Activated T-cell treated with anti-CD3 and anti-CD28 coated beads, Interleukin-2, amount 50 U/mL, for 72 hours (primary cell): Measurements from ENCODE around the gene OLFM2. TPM values are rescaled to one million over a fixed set of nuclear protein-coding genes. Genes with fewer than 3 reads are reported as not detected.
A peak's percentile ranks its signal among the peaks of the same experiment; 100 is the strongest.
"Not testable (repeated sequence)": the region's sequence is repeated elsewhere in the genome, so short reads cannot be mapped to it uniquely, and the experiment has no call there.

ENCODE experiments used
- ATAC-seq, 2 donors: fragments of 150-1000 bp; cut with Tn5 transposase; replicated peaks in 1 of 2; 2 replicates each; pipeline ENCODE4 v1.10.0; 2021; ENCODE audit warnings: moderate library complexity in 2 of 2, mild to moderate bottlenecking in 1 of 2
- DNase-seq, 2 donors: peaks; one replicate each; pipeline ENCODE4 v3.0.0; 2021 to 2022; ENCODE audit warnings: mixed read lengths in 1 of 2
- H3K27ac Mint-ChIP-seq: one replicate; pipeline ENCODE4 v1.8.0; 2022; ENCODE audit warnings: mild to moderate bottlenecking, moderate library complexity, mixed read lengths
- H3K27me3 Mint-ChIP-seq: one replicate; pipeline ENCODE4 v1.8.0; 2022; ENCODE audit warnings: low read depth, mixed read lengths
- H3K36me3 Mint-ChIP-seq, 2 donors: one replicate each; pipeline ENCODE4 v1.8.0; 2022; ENCODE audit warnings: mixed read lengths in 2 of 2, mild to moderate bottlenecking in 1 of 2; ENCODE audit not compliant: insufficient read depth in 2 of 2
- H3K4me1 Mint-ChIP-seq: one replicate; pipeline ENCODE4 v1.8.0; 2022; ENCODE audit warnings: low read depth, mixed read lengths
- H3K4me3 Mint-ChIP-seq, 2 donors: one replicate each; pipeline ENCODE4 v1.8.0; 2022; ENCODE audit warnings: mild to moderate bottlenecking in 2 of 2, mixed read lengths in 2 of 2, moderate library complexity in 2 of 2
- H3K9me3 Mint-ChIP-seq, 2 donors: one replicate each; pipeline ENCODE4 v1.8.0; 2022; ENCODE audit warnings: mixed read lengths in 2 of 2
- total RNA-seq, 2 donors: library from RNA; stranded (reverse); gene quantifications; one replicate each; pipeline ENCODE4 v1.2.3, GENCODE V29; 2022

Gene OLFM2
- total RNA-seq, 2 donors from 2014 or later, result 1.1 to 1.2 TPM

DNA sequence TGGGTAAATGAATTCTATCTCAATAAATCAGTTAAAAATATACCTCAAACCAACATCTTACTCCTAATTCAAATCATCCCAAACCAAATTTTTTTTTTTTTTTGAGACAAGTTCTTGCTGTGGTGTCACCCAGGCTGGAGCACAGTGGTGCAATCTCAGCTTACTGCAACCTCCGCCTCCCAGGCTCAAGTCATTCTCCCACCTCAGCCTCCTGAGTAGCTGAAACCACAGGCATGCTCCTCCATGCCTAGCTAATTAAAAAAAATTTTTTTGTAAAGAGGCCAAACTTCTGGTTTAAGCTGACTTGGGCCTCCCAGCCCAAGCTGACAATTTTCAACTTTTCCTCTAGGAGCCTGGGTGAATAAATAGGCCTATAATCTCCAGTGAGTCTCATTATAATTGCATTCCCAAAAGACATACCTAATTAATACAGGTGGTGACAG lies 22.1 kb upstream of the OLFM2 start:
- no peak for ATAC-seq
- H3K27me3 Mint-ChIP-seq, result no peaks in the 10 kb centered on the region
- no peak for DNase-seq
- no peaks in the 10 kb centered on the region for H3K4me1 Mint-ChIP-seq
- H3K27ac Mint-ChIP-seq, result no peak overlapping the region
- H3K9me3 Mint-ChIP-seq, result no peaks in the 10 kb centered on the region
- H3K4me3 Mint-ChIP-seq, result no peak overlapping the region
- no peaks in the 10 kb centered on the region for H3K36me3 Mint-ChIP-seq

DNA sequence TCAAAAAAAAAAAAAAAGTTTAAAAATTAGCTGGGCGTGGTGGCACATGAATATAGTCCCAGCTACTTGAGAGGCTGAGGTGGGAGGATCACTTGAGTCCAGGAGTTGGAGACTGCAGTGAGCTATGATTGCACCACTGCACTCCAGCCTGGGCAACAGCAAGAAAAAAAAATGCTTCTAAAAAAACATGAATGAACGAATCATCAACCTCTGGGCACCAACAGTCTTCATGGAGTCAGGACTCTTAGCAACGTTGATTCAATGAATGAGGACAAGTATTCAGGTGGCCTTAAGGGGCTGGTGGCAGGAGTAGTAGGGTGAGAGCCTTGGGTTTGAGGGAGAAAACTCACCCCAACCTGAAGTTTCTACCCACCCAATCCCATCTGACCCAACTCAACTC lies 20.6 kb upstream of the OLFM2 start:
- DNase-seq (no peak), ATAC-seq (no peak)
- Mint-ChIP-seq H3K27ac (no peak overlapping the region), H3K36me3 (no peaks in the 10 kb centered on the region), H3K4me1 (no peaks in the 10 kb centered on the region), H3K9me3 (no peaks in the 10 kb centered on the region), H3K27me3 (no peaks in the 10 kb centered on the region), H3K4me3 (no peak overlapping the region)

- Mint-ChIP-seq H3K27me3 (no peaks in the 10 kb centered on the region), H3K4me3 (no peak overlapping the region), H3K36me3 (no peaks in the 10 kb centered on the region), H3K9me3 (no peaks in the 10 kb centered on the region), H3K4me1 (no peaks in the 10 kb centered on the region), H3K27ac (no peak overlapping the region)
- ATAC-seq, result no peak
- no peak for DNase-seq
These were observed 17.7 kb upstream of the OLFM2 start for GRCh38 chr19:9953802-9954542.

GRCh38 chr19:9952276-9952675 lies 16.0 kb upstream of the OLFM2 start:
- H3K4me1 Mint-ChIP-seq, result no peaks in the 10 kb centered on the region
- no peak overlapping the region for H3K27ac Mint-ChIP-seq
- ATAC-seq (no peak), DNase-seq (no peak)
- no peak overlapping the region for H3K4me3 Mint-ChIP-seq
- no peaks in the 10 kb centered on the region for H3K27me3 Mint-ChIP-seq
- H3K36me3 Mint-ChIP-seq, result no peaks in the 10 kb centered on the region
- no peaks in the 10 kb centered on the region for H3K9me3 Mint-ChIP-seq

DNA sequence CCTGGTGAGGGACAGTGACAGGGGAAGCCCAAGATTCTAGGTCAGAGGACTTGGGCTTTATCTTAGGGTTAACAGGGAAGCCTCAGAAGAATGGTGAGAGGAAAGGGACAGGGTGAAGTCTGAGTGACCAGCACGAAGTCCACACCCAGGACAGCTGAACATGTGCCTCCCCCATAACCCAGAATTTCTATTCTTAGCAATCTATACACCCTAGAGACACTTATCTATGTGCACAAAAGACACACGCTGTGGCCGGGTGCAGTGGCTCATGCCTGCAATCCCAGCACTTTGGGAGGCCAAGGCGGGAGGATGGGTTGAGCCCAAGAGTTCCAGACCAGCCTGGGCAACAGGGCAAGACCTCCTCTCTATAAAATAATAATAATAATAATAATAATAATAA lies 11.1 kb upstream of the OLFM2 start:
- H3K4me1 Mint-ChIP-seq, result no peaks in the 10 kb centered on the region
- H3K4me3 Mint-ChIP-seq, result no peak overlapping the region
- DNase-seq (no peak), ATAC-seq (no peak)
- H3K27me3 Mint-ChIP-seq, result peaks cover 6% of the 10 kb centered on the region
- H3K36me3 Mint-ChIP-seq, result no peaks in the 10 kb centered on the region
- H3K9me3 Mint-ChIP-seq, result peaks cover 0 to 1% of the 10 kb centered on the region in 2 donors
- H3K27ac Mint-ChIP-seq, result no peak overlapping the region

DNA sequence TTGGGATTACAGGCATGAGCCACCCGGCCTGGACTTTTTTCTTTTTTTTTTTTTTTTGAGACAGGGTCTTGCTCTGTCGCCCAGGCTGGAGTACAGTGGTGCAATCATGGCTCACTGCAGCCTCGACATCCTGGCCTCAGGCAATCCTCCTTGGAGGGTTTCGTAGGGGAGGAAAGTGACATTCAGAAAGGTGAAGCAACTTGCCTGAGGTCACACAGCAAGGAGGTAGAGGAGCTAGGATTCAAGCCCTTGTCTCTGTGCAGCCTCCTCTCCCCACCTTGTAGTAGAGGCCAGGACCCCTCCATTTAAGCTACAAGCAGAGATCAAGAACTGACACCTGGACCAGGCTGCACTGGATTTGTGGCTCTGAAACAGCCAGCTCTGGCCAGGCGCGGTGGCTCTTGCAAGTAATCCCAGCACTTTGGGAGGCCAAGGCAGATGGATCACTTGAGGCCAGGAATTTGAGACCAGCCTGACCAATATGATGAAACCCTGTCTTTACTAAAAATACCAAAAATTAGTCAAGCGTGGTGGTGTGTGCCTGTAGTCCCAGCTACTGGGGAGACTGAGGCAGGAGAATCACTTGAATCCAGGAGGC lies 10.3 kb upstream of the OLFM2 start:
- not testable (repeated sequence) for DNase-seq, H3K27ac Mint-ChIP-seq, H3K4me1 Mint-ChIP-seq, H3K9me3 Mint-ChIP-seq, H3K36me3 Mint-ChIP-seq, ATAC-seq, H3K4me3 Mint-ChIP-seq
- H3K27me3 Mint-ChIP-seq, result peaks cover 11% of the 10 kb centered on the region

DNA sequence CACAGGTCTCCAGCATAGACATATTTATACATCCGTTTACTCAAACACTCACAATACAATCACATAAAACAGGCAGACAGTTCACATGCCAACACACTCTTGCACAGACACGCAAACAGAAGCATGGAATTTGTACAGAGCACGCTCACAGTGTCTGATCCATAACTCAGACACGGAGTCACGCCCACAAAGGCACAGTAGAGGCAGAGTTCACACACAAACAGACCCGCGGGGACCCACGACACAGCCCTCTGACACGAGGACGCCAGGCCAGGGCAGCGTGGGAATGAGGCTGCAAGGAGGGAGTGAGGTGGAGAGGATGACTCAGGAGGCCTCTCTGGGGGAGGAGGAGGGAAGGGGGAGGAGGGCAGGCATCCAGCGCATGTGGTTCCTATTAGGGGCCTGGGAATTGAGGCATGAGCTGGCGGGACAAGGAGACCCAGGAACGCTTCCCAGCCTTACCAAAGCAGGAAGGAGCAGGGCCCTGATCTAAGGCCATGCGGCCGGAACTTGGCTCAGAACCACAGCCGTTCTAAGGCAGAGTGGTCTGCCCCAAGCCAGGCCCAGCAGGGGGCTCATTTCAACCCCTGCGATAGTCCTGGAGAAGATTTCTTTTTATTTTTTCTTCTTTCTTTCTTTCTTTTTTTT lies 9.1 kb upstream of the OLFM2 start:
- DNase-seq (no peak), ATAC-seq (no peak)
- Mint-ChIP-seq H3K27me3 (peaks cover 20% of the 10 kb centered on the region), H3K4me1 (no peaks in the 10 kb centered on the region), H3K4me3 (no peak overlapping the region), H3K27ac (no peak overlapping the region), H3K9me3 (peaks cover 1 to 5% of the 10 kb centered on the region in 2 donors), H3K36me3 (peaks cover 0 to 2% of the 10 kb centered on the region in 2 donors)

DNA sequence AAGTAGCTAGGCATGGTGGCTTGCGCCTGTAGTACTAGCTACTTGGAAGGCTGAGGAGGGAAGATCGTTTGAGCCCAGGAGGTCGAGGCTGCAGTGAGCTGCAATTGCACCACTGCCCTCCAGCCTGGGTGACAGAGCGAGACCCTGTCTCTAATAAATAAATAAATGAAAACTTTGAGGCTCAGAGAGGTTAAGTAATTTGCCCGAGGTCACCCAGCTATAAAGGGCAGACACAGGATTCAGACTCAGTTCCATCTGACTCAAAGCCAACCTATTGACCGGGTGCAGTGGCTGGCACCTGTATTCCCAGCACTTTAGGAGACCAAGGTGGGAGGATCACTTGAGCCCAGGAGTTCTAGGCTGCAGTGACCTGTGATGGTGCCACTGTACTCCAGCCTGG lies 7.4 kb upstream of the OLFM2 start:
- peaks cover 31% of the 10 kb centered on the region for H3K27me3 Mint-ChIP-seq
- peaks cover 1 to 5% of the 10 kb centered on the region in 2 donors for H3K9me3 Mint-ChIP-seq
- H3K4me3 Mint-ChIP-seq, result no peak overlapping the region
- no peaks in the 10 kb centered on the region for H3K4me1 Mint-ChIP-seq
- ATAC-seq (no peak), DNase-seq (no peak)
- H3K36me3 Mint-ChIP-seq, result peaks cover 0 to 2% of the 10 kb centered on the region in 2 donors
- H3K27ac Mint-ChIP-seq, result no peak overlapping the region

- H3K27ac Mint-ChIP-seq, result no peak overlapping the region
- DNase-seq, result no peak
- peaks cover 46% of the 10 kb centered on the region for H3K27me3 Mint-ChIP-seq
- H3K4me3 Mint-ChIP-seq, result no peak overlapping the region
- peaks cover 1 to 5% of the 10 kb centered on the region in 2 donors for H3K9me3 Mint-ChIP-seq
- peaks cover 5% of the 10 kb centered on the region for H3K4me1 Mint-ChIP-seq
- ATAC-seq, result no peak
- peaks cover 0 to 2% of the 10 kb centered on the region in 2 donors for H3K36me3 Mint-ChIP-seq
These were observed 5.4 kb upstream of the OLFM2 start for GRCh38 chr19:9941671-9942070.

DNA sequence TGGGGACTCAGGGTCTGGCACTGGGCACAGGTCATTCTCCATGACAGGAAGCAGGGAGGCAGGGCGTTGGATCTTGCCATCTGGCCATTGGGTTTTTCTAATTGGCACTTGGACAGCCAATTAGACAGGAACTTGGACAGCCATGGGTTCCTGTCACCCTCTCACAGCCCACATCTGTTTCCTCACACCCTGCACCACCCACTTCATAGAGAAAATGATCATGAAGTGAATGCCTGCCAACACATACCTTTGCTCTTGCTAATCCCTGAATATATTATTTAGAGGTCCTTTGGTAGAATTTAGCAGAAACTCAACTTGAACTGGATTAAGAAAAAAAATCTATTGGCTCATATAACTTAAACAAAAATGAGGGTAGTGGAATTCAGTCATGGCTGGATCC lies 4.9 kb upstream of the OLFM2 start:
- Mint-ChIP-seq H3K9me3 (peaks cover 1 to 5% of the 10 kb centered on the region in 2 donors), H3K4me3 (no peak overlapping the region), H3K36me3 (peaks cover 0 to 2% of the 10 kb centered on the region in 2 donors), H3K4me1 (peaks cover 5% of the 10 kb centered on the region), H3K27ac (no peak overlapping the region), H3K27me3 (peaks cover 47% of the 10 kb centered on the region)
- no peak for ATAC-seq
- DNase-seq, result no peak

DNA sequence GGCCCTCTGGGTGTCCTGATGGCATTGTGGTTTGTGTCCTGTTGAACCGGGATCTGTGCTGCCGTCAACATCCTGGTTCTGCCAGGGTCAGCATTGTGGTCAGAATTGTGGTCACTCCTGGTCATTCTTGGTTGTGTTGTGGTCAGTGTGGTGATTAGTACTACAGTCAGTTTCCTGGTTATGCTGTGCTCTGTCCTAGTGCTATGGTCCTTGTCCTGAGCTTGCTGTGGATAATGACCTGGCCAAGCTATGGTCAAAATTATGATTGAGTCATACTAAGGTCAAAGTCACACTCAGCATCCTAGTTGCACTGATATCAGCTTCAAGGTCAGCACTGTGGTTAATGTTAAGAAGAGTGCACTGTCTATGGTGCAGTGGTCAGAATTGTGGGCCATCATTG lies 4.5 kb upstream of the OLFM2 start:
- peaks cover 0 to 2% of the 10 kb centered on the region in 2 donors for H3K36me3 Mint-ChIP-seq
- H3K4me3 Mint-ChIP-seq, result no peak overlapping the region
- H3K27ac Mint-ChIP-seq, result no peak overlapping the region
- no peak for DNase-seq
- peaks cover 1 to 5% of the 10 kb centered on the region in 2 donors for H3K9me3 Mint-ChIP-seq
- H3K27me3 Mint-ChIP-seq, result peaks cover 49% of the 10 kb centered on the region
- H3K4me1 Mint-ChIP-seq, result peaks cover 6% of the 10 kb centered on the region
- no peak for ATAC-seq

- no peak for ATAC-seq
- peaks cover 2% of the 10 kb centered on the region in 2 donors for H3K36me3 Mint-ChIP-seq
- H3K4me3 Mint-ChIP-seq, result no peak overlapping the region
- no peak for DNase-seq
- peaks cover 62% of the 10 kb centered on the region for H3K27me3 Mint-ChIP-seq
- H3K9me3 Mint-ChIP-seq, result peaks cover 1 to 5% of the 10 kb centered on the region in 2 donors
- no peak overlapping the region for H3K27ac Mint-ChIP-seq
- H3K4me1 Mint-ChIP-seq, result peaks cover 20% of the 10 kb centered on the region
These were observed 3.1 kb upstream of the OLFM2 start for GRCh38 chr19:9939301-9939913.

DNA sequence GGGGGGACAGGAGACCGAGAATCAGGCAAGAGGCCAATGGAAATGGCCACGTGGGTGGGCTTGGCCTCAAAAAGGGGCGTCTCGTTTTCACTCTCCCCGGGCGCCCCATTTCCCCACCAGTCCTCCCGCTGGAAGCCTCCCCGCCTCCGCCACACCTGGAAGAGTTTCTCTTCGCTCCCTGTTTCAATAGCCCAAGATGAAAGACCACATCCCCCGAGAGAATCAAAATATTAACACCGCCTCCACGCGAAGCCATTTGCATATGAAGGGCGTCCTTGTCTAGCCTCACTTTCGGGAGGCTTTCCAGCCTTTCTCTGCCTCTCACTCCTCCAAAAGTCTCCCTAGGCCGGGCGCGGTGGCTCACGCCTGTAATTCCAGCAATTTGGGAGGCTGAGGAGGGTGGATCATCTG lies 691 bp upstream of the OLFM2 start:
- ATAC-seq, result no peak
- H3K4me1 Mint-ChIP-seq, result peaks cover 26% of the 10 kb centered on the region
- H3K27me3 Mint-ChIP-seq, result peaks cover 74% of the 10 kb centered on the region

More for the DNA sequence above, 691 bp upstream of the OLFM2 start:
- H3K4me3 Mint-ChIP-seq, result peak overlapping the region; percentile 77 to 78
- H3K36me3 Mint-ChIP-seq, result peaks cover 0 to 2% of the 10 kb centered on the region in 2 donors
- no peak for DNase-seq
- H3K9me3 Mint-ChIP-seq, result peaks cover 1% of the 10 kb centered on the region in 2 donors
- no peak overlapping the region for H3K27ac Mint-ChIP-seq
